GM19468 (cell line): ENCODE measurements around the gene FBXL13.
"Not testable (repeated sequence)": the region's sequence is repeated elsewhere in the genome, so short reads cannot be mapped to it uniquely, and the experiment has no call there.

ENCODE experiments used
- ATAC-seq: cut with Tn5 transposase; IDR thresholded peaks from one replicate; pipeline ENCODE4 v1.9.1; 2021; ENCODE audit warnings: mild to moderate bottlenecking, moderate library complexity, moderate number of reproducible peaks; ENCODE audit not compliant: unreplicated experiment; ENCODE audit errors: extremely low read depth

Gene FBXL13

DNA sequence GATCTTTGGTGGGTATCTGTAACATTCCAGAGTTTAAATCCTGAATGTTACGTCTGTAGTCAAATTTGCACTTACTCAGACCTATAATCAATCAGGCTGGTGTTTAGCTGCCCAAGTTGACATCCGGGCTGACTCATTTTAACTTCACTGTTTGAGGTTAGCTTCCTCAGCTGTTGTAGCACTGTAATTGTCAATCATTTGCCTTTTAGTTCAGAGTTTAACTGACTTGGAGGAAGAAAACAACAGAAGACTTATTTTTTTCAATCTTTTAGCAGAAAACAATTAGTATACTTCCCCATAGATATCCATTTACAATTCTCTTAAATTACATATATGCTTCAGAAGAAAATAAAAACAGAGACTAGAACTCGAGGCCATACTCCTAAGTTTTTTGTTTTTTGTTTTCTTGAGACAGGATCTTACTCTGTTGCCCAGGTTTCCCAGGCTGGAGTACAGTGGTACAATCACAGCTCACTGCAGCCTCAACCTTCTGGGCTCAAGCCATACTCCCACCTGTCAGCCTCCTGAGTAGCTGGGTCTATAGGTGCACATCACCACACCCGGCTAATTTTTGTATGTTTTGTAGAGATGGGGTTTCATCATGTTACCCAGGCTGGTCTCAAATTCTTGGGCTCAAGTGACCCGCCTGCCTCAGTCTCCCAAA is 200.3 kb downstream of the FBXL13 start:
- ATAC-seq, result peak; percentile 90

DNA sequence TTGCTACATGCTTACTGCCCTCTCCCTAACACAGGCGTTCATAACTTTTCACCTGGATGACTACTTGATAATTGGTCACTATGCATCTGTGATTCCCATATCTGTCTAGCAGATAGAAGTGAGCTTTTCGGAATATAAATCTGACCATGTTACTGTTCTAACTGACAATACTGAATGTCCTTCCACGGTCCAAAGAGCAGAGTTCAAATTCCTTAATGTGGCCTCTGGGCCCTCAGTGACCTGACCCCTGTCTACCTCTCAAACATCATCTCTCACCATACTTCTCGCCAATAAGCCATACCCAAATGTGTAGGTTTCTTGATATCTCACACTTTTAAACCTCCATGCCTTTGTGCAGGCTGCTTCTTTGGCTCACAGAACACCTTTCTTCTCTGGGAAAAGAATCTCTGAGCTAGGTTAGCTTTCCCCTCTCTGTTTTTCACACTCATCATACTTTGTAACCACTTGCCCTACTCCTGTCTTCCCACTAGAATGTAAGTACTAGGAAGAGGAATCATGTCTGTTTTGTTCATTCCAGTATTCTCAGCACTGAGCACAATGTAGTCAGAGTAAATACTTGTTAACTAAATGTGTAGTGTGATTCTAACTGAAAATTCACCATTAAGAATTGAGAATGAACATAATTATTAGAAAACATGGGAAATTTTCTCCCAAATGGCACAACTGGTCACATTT is 201.0 kb downstream of the FBXL13 start:
- ATAC-seq, result no peak

DNA sequence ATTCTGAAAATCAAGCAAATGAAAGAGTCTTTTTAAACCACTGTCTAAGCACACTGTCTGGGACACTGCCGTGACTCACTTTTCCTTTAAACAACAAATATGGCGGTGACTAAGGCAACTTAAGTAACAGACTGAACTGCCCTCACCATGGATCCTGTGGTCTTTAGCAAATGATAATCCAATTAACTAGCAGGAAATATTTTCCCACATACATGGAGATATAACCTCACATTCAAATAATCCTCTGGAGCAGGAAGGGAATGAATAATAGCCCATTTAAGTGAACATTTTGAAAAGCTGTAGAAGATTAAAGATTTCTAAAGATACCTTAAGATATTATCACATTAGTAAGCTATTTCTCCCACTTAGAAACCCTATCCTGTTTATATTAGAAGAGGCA is 202.1 kb downstream of the FBXL13 start:
- no peak for ATAC-seq

DNA sequence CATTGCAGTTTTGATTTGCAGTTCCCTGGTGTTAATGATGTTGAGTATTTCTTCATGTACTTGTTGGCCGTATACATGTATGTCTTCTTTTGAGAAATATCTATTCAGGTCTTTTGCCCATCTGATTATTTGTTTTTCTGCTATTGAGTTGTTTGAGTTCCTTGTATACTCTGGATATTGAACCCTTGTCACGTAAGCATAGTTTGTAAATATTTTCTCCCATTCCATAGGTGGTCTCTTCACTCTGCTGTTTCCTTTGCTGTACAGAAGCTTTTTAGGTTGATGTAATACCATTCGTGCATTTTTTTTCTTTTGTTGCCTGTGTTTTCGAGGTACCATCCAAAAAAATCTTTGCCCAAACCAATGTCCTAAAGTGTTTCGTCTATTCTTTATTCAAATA is 205.4 kb downstream of the FBXL13 start:
- no peak for ATAC-seq

DNA sequence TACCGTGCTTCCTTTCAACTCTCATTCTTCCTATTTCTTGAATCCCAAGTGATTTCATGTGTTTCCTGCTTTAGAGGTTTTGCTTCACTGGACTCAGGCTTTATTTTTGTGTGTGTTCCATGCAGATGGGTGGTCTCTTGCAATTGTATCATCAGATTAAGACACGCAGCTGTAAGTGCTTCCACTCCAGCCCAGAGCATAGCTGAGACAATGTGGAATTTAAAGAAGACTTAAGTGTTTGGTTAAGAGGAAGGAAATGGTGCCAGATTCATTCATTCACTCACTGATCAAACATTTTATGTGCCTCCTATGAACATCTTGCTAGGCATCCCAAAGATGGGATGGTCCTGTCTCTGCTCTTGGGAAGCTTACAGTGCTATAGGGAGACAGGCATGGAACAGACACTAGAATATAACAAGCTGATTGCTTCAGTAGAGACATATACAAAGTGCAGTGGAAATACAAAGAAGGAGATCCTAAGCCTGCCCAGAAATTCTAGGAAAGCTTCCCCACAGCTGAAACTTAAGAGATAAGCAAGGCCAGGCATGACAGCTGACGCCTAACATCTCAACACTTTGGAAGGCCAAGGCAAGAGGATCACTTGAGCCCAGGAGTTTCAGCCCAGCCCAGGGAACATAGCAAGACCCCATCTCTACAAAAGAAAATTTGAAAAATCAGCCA is 207.9 kb downstream of the FBXL13 start:
- ATAC-seq, result no peak

DNA sequence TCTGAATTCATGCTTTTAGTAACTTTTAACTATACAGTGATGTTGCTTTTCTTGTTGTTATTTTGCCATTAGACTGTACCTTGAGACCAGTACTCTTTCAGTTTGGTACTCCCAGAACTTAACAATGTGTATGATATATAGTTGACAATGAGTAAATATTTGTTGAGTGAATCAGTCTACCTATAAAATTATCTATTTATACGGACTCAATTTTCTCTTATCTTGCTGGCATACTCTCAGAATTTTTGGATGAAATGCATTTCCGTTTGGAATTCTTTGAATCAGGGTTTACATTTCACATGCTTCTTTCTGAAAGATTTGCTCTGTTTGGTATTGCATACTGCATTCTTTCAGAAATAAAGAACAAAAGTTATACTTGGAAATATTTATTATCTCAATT is 209.6 kb downstream of the FBXL13 start:
- ATAC-seq, result no peak

DNA sequence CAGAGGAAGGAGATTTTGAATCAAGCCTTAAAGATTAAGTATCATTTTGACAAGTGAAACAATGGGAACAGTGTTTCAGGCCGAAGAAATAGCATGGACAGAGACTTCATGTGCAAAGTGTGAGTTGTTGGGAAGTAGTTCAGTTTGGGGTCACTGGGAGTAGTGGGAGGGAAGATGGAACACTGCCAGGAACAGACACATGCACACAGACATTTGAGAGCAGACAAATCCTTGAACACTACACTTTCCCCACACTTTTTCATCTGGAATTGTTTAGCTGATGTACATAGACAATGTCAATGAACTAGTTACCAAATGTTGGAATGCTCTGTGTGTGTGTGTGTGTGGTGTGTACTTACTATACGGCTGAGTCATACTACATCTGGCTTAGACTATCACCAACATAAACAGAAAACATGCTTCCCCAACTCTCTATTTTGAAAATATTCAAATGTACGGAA is 214.2 kb downstream of the FBXL13 start:
- ATAC-seq, result no peak

DNA sequence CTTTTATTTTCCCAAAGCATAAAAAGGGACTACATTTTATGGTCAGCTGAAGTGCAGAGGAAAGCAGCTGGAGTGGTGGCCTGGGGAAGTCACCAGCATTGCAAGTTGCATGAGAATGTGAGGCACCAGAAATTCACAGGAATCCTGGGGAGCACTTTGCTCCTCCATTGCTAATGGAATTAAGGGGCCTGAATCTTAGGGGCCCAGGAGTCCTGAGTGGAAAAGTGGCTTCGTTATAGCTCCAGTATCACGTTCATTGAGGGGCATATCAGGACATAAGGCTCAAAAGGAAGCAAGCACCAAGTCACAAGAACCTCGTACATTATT is 214.8 kb downstream of the FBXL13 start:
- ATAC-seq, result no peak

DNA sequence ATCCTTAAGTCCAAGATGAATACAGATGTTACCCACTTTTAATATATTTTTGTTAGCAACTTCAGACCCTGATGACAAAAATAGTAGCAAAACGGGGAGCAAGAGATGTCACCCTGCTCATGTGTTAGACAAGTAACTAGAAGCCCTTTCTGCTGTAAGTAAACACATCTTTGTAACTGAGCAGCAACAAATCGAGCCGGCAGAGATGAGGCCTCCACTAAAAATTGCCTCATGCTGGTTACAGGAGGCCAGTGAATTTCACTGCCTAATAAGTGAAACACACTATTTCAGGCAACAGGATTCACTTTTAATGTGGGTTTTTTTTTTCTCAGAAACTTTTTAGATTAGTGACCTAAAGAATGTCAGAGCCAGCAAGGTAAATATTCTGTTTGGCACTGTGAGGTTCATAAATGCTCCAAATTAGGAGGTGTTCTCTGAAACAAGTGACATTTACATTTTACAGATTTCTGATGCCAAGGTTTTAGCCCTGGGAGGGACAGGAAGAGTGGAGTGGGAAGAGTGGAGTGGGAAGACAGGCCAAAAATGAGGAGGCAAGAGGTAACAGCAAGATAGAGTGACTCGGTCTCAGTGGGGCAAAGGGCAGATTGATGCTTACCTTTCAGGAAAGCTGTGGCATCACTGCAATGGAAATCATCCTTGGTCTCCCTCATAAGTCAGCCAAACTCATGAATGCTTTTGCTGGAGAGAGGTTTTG is 215.4 kb downstream of the FBXL13 start:
- no peak for ATAC-seq

DNA sequence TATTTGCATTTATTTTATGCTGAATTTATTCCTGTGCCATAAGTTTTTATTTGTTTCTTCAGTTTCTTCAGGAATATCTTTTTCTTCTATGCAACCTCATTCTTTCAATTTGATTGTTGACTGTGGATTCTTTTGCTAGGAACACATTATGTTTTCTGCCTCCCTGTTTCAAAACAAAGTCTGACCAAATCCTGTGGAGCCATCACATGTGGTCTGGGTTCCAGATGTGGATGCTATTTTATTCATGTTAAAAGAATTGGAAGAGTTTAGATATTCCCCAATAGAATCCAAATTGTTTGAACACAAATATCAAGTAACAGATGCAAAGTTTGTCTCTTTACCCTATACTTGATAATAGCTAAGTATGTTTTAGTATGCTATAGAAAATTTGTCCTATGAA is 218.6 kb downstream of the FBXL13 start:
- no peak for ATAC-seq

DNA sequence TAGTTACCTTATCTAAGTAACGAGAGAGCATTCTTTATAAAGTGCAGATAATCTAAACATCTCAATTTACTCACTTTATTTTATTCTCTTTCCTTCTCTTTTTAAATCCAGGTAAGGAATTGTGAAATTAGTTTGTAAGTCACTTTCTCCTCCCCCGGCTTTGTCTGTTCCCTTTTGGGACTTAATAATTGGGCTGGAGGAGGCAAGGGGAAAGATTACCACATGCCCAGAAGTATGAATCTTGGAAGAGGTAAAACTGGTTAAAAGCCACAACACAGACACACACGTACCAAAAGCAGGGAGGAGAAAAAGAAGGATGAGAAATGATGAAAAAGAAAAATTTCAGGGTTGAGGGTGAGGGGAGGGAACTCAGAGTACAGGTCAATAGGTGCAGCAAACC is 225.1 kb downstream of the FBXL13 start:
- no peak for ATAC-seq

DNA sequence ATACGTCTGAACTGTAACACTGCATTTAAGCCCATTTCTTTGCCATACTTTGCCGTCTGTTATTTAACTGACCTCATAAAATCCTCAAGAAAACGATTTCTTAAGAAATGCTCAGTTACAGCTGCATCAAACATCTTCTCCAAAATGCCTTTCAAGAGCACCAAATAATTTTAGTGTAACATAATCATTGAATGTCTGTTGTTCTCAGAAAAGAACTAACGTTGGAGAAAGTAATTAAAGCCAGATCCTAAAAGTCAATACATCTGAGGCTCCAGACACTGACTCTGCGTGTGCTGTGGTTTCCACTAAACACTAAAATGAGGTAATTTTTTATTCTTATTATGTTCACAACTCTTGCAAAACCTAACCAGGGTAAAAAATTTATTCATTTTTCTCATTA is 225.5 kb downstream of the FBXL13 start:
- no peak for ATAC-seq

DNA sequence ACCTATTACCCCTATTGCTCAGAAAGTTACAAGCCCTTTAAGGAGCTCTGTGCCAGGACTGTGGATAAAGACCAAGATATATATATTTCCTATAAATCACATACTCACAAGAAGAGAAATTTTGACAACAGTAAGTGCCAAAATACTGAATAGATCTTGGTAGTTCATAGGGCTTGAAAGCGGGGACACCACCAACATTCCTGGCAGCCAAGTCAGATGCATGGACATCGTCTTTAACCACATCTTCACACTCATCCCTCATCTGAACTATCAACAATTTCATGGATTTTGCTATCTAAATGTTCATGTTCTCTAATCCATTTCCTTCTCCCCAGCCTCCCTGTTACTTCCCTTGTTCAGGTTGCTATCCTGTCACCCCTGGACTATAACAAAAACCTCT is 229.2 kb downstream of the FBXL13 start:
- no peak for ATAC-seq

DNA sequence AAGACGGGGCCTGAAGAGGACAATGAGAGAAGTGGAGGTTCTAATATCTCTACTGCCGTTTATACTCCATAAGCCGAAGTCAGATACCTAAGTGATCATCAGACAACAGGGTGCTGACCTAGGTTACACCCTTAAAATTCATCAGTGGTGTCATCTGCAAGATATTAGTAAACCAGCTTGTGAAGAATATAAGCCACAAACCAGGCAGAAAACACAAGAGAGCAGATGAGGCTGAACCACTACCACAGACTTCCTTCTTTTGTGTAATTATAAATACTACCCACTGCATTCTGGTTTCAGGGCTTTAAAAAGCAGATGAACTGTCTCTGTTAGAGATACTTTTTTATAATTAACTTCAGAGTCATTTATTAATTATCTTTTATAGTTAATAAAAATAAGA is 230.7 kb downstream of the FBXL13 start:
- peak; percentile 60 for ATAC-seq

DNA sequence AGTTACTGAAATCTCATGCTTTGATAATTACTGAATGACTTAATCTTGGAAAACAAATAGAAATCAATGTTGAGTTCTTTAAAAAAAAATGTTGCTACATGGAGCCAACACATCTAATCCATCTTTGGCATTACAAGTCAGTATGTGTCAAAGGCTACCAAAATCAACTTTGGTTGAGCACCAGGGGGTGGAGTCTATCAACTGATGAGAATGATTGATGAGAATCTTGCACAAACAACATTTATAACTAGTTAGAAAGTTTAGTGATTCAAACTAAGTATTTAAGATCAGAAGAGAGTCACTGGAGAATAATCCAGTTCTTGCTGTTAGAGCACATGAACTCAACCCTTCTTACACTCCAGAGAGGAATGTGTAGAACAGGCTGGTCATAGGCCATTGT is 232.3 kb downstream of the FBXL13 start:
- ATAC-seq, result no peak

DNA sequence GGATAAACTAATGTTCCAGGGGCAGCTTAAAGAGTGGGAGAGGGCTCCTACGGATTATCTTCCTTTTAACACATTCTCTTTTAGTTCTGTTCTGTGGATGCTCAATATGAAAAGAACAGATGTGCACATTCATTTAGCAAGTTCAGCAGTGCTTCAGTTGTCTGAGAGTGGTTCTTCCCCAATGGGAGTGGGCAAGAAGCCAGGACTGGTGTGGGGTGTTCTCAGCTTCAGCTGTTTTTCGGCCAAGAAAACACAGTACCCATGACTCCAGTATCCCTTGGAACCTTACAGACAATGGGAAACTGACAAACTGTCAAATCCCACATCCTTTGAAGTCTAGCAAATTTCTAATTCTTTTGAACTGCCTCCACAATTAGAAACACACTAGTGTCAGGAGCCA is 233.3 kb downstream of the FBXL13 start:
- no peak for ATAC-seq

DNA sequence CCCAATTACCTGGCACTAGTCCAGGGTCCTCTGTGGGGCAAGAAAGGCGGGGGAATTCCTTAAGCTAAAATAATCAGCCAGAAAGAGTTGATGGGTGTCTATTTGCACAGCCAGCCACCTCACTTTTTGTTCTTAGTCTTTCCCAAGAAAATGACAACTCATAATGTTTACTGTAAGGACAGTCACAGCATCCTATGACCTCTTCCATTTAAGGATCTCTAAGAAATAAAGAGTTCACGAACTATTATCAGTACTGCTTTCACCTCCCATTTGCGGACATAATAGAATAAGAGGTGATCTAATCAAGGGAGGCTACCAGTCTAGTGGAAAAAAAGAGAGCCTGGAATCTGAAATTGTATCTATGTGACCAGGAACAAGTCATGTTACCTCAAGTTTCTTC is 234.2 kb downstream of the FBXL13 start:
- ATAC-seq, result no peak

DNA sequence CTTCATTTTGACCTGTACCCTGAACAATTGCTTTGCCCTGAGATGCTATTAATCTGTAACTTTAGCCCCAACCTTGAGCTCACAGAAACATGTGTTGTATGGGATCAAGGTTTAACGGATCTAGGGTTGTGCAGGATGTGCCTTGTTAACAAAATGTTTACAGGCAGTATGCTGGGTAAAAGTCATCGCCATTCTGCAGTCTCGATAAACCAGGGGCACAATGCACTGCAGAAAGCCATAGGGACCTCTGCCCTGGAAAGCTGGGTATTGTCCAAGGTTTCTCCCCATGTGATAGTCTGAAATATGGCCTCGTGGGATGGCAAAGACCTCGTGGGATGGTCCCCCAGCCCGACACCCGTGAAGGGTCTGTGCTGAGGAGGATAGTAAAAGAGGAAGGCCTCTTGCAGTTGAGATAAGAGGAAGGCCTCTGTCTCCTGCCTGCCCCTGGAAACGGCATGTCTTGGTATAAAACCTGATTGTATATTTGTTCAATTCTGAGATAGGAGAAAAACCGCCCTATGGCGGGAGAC is 236.0 kb downstream of the FBXL13 start:
- not testable (repeated sequence) for ATAC-seq

DNA sequence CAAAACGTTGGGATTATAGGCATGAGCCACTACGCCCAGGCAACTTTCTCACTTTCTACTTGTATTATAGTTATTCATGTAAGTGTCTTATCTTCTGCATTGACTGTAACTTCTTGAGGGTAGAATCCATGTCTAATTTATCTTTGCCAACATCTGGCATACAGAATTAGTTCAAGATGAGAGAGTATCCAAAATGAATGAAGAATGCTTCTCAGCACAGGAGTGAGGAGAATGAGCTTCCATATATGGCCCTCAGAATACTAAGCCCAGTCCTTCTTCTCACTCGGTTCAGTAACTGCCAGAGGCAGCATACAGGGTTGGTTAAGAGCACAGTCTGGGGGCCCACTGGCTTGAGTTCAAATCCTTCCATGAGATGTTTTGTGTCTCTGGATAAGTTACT is 236.8 kb downstream of the FBXL13 start:
- no peak for ATAC-seq

DNA sequence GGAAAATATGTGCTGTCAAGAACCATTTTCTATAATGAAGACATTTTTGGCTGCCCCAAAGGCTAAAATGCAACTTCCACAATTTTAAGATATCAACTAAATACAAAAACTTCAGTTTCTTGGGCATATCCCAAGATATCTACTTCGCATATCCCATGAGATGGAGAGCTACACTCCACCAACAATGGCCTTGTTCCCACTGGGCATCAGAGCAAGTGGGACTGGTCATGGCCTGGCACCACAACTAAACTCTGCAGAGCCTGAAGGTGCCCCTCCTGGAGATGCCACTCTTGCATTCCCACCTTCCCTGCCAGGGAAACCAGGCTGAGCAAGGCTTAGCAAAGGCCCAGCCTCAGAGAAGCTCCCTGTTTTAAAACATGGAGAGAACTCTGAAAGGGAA is 237.6 kb downstream of the FBXL13 start:
- no peak for ATAC-seq
